ENCODE measurements around the gene TYW3. TPM values are rescaled to one million over a fixed set of nuclear protein-coding genes. Genes with fewer than 3 reads are reported as not detected.

The TYW3 gene
- total RNA-seq (2014; rRNA removed; shearing (Covaris generic)), result 24.9 and 28.9 TPM in 2 replicates

- peak; percentile 92 to 97 for DNase-seq
- H3K27me3 ChIP-seq, result no peaks in the 10 kb centered on the region
- H3K36me3 ChIP-seq, result peaks cover 22% of the 10 kb centered on the region
- 0 out of 2 replicates have a peak, but pooled peaks cover 7% of the 10 kb centered on the region for H3K4me1 ChIP-seq
- H3K9me3 ChIP-seq (replicated peaks), result no peaks in the 10 kb centered on the region
- peak within 1 kb of the TSS; percentile 83 for H3K4me3 ChIP-seq
- peak within 1 kb of the TSS; percentile 86 for H3K27ac ChIP-seq
Observed at GRCh38 chr1:74732960-74733603, at the start of gene TYW3, which contains the start of gene CRYZ. TYW3 (plus strand) TSS chr1:74733152; CDS start chr1:74733245, 93 bp downstream. CRYZ (minus strand) TSS chr1:74733050; CDS start chr1:74724821, 8,229 bp downstream.

GRCh38 chr1:74683656-74684055, 49.3 kb upstream of the TYW3 start:
- DNase-seq, result no peak
- Histone ChIP-seq H3K27me3 (no peaks in the 10 kb centered on the region), H3K4me1 (peaks cover 6% of the 10 kb centered on the region), H3K27ac (no peak overlapping the region), H3K4me3 (no peak overlapping the region), H3K9me3 (replicated peaks) (no peaks in the 10 kb centered on the region), H3K36me3 (no peaks in the 10 kb centered on the region)

GRCh38 chr1:74684301-74684700, 48.7 kb upstream of the TYW3 start:
- DNase-seq, result no peak
- H3K27ac ChIP-seq, result no peak overlapping the region
- H3K27me3 ChIP-seq, result no peaks in the 10 kb centered on the region
- no peaks in the 10 kb centered on the region for H3K9me3 ChIP-seq (replicated peaks)
- H3K4me3 ChIP-seq, result no peak overlapping the region
- no peaks in the 10 kb centered on the region for H3K36me3 ChIP-seq
- peaks cover 6% of the 10 kb centered on the region for H3K4me1 ChIP-seq

- Histone ChIP-seq H3K27me3 (no peaks in the 10 kb centered on the region), H3K9me3 (replicated peaks) (no peaks in the 10 kb centered on the region), H3K4me3 (no peak overlapping the region), H3K36me3 (no peaks in the 10 kb centered on the region), H3K4me1 (no peaks in the 10 kb centered on the region), H3K27ac (no peak overlapping the region)
- DNase-seq, result no peak
Observed at GRCh38 chr1:74686928-74687327, 46.0 kb upstream of the TYW3 start.

- H3K4me3 ChIP-seq, result no peak overlapping the region
- no peaks in the 10 kb centered on the region for H3K27me3 ChIP-seq
- H3K9me3 ChIP-seq (replicated peaks), result no peaks in the 10 kb centered on the region
- no peaks in the 10 kb centered on the region for H3K36me3 ChIP-seq
- peak; percentile 32 to 79 for DNase-seq
- H3K4me1 ChIP-seq, result no peaks in the 10 kb centered on the region
- H3K27ac ChIP-seq, result no peak overlapping the region
Observed at GRCh38 chr1:74689621-74690363, 43.2 kb upstream of the TYW3 start.

- no peaks in the 10 kb centered on the region for H3K9me3 ChIP-seq (replicated peaks)
- no peak overlapping the region for H3K27ac ChIP-seq
- H3K27me3 ChIP-seq, result no peaks in the 10 kb centered on the region
- H3K36me3 ChIP-seq, result no peaks in the 10 kb centered on the region
- DNase-seq, result no peak
- H3K4me3 ChIP-seq, result no peak overlapping the region
- H3K4me1 ChIP-seq, result no peaks in the 10 kb centered on the region
Observed at GRCh38 chr1:74690364-74690696, 42.6 kb upstream of the TYW3 start.

- Histone ChIP-seq H3K27ac (no peak overlapping the region), H3K9me3 (replicated peaks) (no peaks in the 10 kb centered on the region), H3K4me1 (no peaks in the 10 kb centered on the region), H3K4me3 (no peak overlapping the region), H3K36me3 (no peaks in the 10 kb centered on the region), H3K27me3 (no peaks in the 10 kb centered on the region)
- DNase-seq, result no peak
Observed at GRCh38 chr1:74690909-74691308, 42.0 kb upstream of the TYW3 start.

- no peaks in the 10 kb centered on the region for H3K36me3 ChIP-seq
- H3K4me3 ChIP-seq, result no peak overlapping the region
- no peaks in the 10 kb centered on the region for H3K4me1 ChIP-seq
- no peak for DNase-seq
- H3K27me3 ChIP-seq, result no peaks in the 10 kb centered on the region
- H3K9me3 ChIP-seq (replicated peaks), result no peaks in the 10 kb centered on the region
- no peak overlapping the region for H3K27ac ChIP-seq
Observed at GRCh38 chr1:74693473-74693872, 39.5 kb upstream of the TYW3 start.

- Histone ChIP-seq H3K27ac (no peak overlapping the region), H3K27me3 (no peaks in the 10 kb centered on the region), H3K36me3 (no peaks in the 10 kb centered on the region), H3K4me3 (no peak overlapping the region), H3K4me1 (no peaks in the 10 kb centered on the region), H3K9me3 (replicated peaks) (no peaks in the 10 kb centered on the region)
- no peak for DNase-seq
Observed at GRCh38 chr1:74697832-74698231, 35.1 kb upstream of the TYW3 start.

- no peak for DNase-seq
- no peaks in the 10 kb centered on the region for H3K36me3 ChIP-seq
- no peak overlapping the region for H3K27ac ChIP-seq
- no peaks in the 10 kb centered on the region for H3K9me3 ChIP-seq (replicated peaks)
- H3K27me3 ChIP-seq, result no peaks in the 10 kb centered on the region
- no peaks in the 10 kb centered on the region for H3K4me1 ChIP-seq
- no peak overlapping the region for H3K4me3 ChIP-seq
Observed at GRCh38 chr1:74699331-74699730, 33.6 kb upstream of the TYW3 start.

GRCh38 chr1:74703386-74704182, 29.4 kb upstream of the TYW3 start:
- Histone ChIP-seq H3K4me3 (no peak overlapping the region), H3K36me3 (peaks cover 2% of the 10 kb centered on the region; the same call in 1 of the 2 replicates)
- DNase-seq, result no peak

GRCh38 chr1:74712881-74713280, 20.1 kb upstream of the TYW3 start:
- H3K27me3 ChIP-seq, result no peaks in the 10 kb centered on the region
- H3K9me3 ChIP-seq (replicated peaks), result no peaks in the 10 kb centered on the region
- no peak overlapping the region for H3K4me3 ChIP-seq
- 0 out of 2 replicates have a peak, but pooled peaks cover 2% of the 10 kb centered on the region for H3K36me3 ChIP-seq
- peak in 1 of 2 experiments; percentile 16 for DNase-seq
- no peaks in the 10 kb centered on the region for H3K4me1 ChIP-seq
- no peak overlapping the region for H3K27ac ChIP-seq

More at GRCh38 chr1:74703386-74704182, 29.4 kb upstream of the TYW3 start:
- Histone ChIP-seq H3K4me1 (no peaks in the 10 kb centered on the region), H3K27ac (no peak overlapping the region), H3K27me3 (no peaks in the 10 kb centered on the region), H3K9me3 (replicated peaks) (no peaks in the 10 kb centered on the region)

- DNase-seq, result no peak
- H3K9me3 ChIP-seq (replicated peaks), result no peaks in the 10 kb centered on the region
- no peak overlapping the region for H3K4me3 ChIP-seq
- H3K27me3 ChIP-seq, result no peaks in the 10 kb centered on the region
- 0 out of 2 replicates have a peak, but pooled peaks cover 4% of the 10 kb centered on the region for H3K36me3 ChIP-seq
- no peaks in the 10 kb centered on the region for H3K4me1 ChIP-seq
- no peak overlapping the region for H3K27ac ChIP-seq
Observed at GRCh38 chr1:74713849-74714248, 19.1 kb upstream of the TYW3 start.

- Histone ChIP-seq H3K27ac (no peak overlapping the region), H3K36me3 (peaks cover 4% of the 10 kb centered on the region; the same call in 1 of the 2 replicates), H3K27me3 (no peaks in the 10 kb centered on the region), H3K4me3 (no peak overlapping the region), H3K9me3 (replicated peaks) (no peaks in the 10 kb centered on the region), H3K4me1 (no peaks in the 10 kb centered on the region)
- DNase-seq, result no peak
Observed at GRCh38 chr1:74714429-74715235, 18.3 kb upstream of the TYW3 start.
